GOT3 (cell line): ENCODE data around the gene ASF1A.

Experiments used
- DNase-seq: peaks from one replicate; lab custom pipeline; 2025; ENCODE audit warnings: mixed read lengths; lab: John Stamatoyannopoulos, UW

The ASF1A gene

GRCh38 chr6:118881440-118882313 lies 12.3 kb upstream of the ASF1A start:
- no peak for DNase-seq

- DNase-seq, result no peak
Measured at GRCh38 chr6:118882314-118882905, 11.5 kb upstream of the ASF1A start.

GRCh38 chr6:118886641-118887040 lies 7.3 kb upstream of the ASF1A start:
- no peak for DNase-seq

- DNase-seq, result no peak
Measured at GRCh38 chr6:118889163-118889562, 4.8 kb upstream of the ASF1A start.

GRCh38 chr6:118890997-118891790 lies 2.8 kb upstream of the ASF1A start:
- DNase-seq, result no peak

- DNase-seq, result no peak
Measured at GRCh38 chr6:118892355-118892991, 1.5 kb upstream of the ASF1A start.

GRCh38 chr6:118893064-118893806 lies 717 bp upstream of the ASF1A start:
- no peak for DNase-seq

GRCh38 chr6:118894425-118895260 lies 691 bp downstream of the ASF1A start:
- DNase-seq, result peak; percentile 14

GRCh38 chr6:118895261-118895560 lies 1.3 kb downstream of the ASF1A start:
- no peak for DNase-seq

- no peak for DNase-seq
Measured at GRCh38 chr6:118895859-118896258, 1.9 kb downstream of the ASF1A start.

GRCh38 chr6:118896339-118897136 lies 2.6 kb downstream of the ASF1A start:
- no peak for DNase-seq

GRCh38 chr6:118897386-118897785 lies 3.4 kb downstream of the ASF1A start:
- DNase-seq, result no peak

- no peak for DNase-seq
Measured at GRCh38 chr6:118899948-118900347, 6.0 kb downstream of the ASF1A start.

- no peak for DNase-seq
Measured at GRCh38 chr6:118902726-118903125, 8.8 kb downstream of the ASF1A start.

- no peak for DNase-seq
Measured at GRCh38 chr6:118903138-118903537, 9.2 kb downstream of the ASF1A start.

GRCh38 chr6:118903691-118904090 lies 9.7 kb downstream of the ASF1A start:
- DNase-seq, result no peak

- DNase-seq, result no peak
Measured at GRCh38 chr6:118905084-118905483, 11.1 kb downstream of the ASF1A start.

GRCh38 chr6:118905851-118906250 lies 11.9 kb downstream of the ASF1A start:
- no peak for DNase-seq

GRCh38 chr6:118908441-118908840 lies 14.5 kb downstream of the ASF1A start:
- DNase-seq, result no peak

- DNase-seq, result no peak
Measured at GRCh38 chr6:118912646-118913045, 18.7 kb downstream of the ASF1A start.
